LNCaP clone FGC (cell line): ENCODE measurements around the gene EXOC6B.

Experiments
- DNase-seq: peaks from one replicate; pipeline ENCODE4 v3.0.0-alpha.2; 2011; ENCODE audit warnings: low read depth
- H3K4me3 ChIP-seq: 2 replicates; pipeline ENCODE4 v1.5.1; 2011; ENCODE audit warnings: mild to moderate bottlenecking, low read depth, low read length, control low read depth
- TF ChIP-seq, protein P1 (sequence below): IDR thresholded peaks from 2 replicates; pipeline ENCODE4 v1.5.1; 2012; ENCODE audit warnings: mild to moderate bottlenecking; ENCODE audit not compliant: control insufficient read depth, insufficient read depth; ENCODE audit errors: extremely low read depth

Gene EXOC6B

DNA sequence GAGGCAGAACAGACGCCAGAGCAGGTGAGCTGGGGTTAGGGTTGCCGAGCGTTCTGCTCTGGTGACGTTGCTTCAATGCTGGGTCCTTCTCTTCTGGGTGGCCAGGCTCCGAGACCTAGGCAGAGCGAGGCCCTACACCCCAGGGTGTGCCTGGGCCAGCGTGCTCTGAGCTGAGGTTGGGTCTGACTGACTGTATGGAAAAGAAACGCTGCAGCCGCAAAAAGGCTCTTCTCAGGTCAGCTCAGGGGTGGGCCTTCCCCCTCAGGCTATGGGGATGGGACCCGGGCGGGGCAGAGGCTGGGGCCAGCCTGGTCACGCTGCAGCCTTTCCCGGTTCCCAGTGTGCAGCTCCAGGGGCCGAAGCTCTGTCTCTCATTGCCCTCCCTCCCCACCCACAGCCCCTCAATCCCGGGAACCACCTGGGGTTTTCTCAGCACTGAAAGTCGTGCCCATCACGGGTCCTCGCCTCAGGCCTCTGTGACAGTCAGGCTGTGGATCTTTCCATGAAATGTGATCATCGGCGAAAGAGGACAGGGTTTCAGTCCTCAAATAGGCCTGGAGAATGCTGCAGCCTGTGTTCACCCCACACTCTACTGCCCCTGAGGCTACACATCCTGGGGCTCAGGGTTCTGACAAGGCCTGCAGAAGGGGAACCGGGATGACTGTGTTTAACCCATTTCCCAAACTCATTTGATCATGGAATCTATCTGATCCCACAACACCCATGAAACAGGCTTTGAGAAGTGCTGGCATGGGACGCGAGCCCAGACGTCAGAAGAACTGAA, 697.6 kb downstream of the EXOC6B start:
- H3K4me3 ChIP-seq: no peak overlapping the region
- TF ChIP-seq, protein P1, sequence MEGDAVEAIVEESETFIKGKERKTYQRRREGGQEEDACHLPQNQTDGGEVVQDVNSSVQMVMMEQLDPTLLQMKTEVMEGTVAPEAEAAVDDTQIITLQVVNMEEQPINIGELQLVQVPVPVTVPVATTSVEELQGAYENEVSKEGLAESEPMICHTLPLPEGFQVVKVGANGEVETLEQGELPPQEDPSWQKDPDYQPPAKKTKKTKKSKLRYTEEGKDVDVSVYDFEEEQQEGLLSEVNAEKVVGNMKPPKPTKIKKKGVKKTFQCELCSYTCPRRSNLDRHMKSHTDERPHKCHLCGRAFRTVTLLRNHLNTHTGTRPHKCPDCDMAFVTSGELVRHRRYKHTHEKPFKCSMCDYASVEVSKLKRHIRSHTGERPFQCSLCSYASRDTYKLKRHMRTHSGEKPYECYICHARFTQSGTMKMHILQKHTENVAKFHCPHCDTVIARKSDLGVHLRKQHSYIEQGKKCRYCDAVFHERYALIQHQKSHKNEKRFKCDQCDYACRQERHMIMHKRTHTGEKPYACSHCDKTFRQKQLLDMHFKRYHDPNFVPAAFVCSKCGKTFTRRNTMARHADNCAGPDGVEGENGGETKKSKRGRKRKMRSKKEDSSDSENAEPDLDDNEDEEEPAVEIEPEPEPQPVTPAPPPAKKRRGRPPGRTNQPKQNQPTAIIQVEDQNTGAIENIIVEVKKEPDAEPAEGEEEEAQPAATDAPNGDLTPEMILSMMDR: no peak
- no peak for DNase-seq

DNA sequence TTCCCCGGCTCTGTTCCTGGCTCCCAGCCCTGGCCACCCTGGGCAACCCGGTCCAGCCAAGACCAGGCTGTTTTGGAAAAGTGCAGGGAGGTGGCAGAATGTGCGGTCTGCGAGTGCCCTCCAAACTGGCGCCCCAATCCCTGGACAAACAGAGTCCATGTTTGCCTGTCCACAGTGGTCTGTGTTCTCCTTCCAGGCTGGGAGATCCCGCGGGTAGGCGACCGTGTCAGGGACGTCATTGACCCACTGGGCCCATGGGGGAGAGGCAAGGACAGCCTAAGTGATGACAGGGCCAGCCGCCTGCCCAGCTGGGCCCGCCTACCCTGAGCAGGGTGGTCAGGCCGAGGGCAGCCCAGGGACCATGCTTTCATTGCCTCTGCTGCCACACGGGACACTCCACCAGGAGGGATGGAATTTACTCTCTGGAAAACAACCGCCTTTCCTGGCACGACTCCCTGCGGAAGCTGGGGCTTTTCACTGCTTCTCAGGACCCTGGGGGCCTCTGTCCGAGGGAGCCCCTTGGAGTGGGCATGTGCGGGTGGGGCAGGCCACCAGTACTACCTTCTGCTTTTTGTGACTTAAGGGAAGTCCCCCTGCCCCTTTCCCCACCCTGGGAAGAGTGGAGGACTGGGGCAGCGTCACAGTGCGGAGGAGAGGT, 698.3 kb downstream of the EXOC6B start:
- H3K4me3 ChIP-seq: no peak overlapping the region
- TF ChIP-seq, protein P1: no peak
- no peak for DNase-seq

DNA sequence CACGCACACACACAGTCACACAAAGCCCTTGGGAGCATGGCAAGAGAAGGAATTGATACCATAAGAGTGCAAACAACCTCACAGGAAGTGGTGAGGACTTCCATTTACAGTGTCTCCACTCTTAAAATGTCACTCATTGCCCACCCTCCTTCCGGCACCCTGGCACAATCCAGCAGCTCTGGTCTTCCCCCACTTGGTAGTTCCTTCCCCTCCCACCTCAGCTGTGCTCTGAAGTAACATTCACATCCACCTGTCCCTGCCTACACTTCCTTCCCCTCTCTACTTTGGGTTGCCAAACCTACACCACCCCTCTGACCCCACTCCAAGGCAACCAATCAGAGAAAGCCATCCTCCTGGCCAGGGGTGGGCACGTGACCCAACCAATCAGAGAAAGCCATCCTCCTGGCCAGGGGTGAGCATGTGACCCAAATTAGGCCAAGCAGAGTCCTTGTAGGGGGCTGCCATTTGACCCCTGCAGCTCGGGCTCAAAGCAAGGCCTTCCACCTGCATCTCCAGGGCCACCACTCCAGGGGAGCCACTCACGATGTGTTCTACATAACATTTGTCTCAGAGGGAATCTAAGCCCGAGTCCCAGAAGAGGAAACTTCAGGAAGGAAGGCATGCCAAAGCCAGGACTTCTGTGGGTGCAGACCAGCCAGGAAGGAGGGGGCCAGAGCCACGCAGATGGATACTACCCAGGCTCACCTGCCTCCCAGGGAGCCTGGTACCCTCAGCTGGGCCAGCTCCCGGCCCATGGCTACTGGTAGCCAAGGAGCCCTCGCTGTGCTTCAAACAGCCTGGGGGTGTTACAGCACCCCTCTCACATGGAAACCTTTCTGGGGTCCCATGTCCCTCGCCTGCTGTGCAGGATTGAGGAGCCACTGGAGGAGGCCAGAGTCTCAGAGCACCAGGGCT, 699.4 kb downstream of the EXOC6B start:
- no peak overlapping the region for H3K4me3 ChIP-seq
- TF ChIP-seq, protein P1: no peak
- DNase-seq: no peak
